Esophagus muscularis mucosa (tissue), 4 donors: ENCODE results near the gene PODXL2. TPM values are rescaled to one million over a fixed set of nuclear protein-coding genes. Genes with fewer than 3 reads are reported as not detected.
"Not testable (repeated sequence)": the region's sequence is repeated elsewhere in the genome, so short reads cannot be mapped to it uniquely, and the experiment has no call there.

Experiments used
- DNase-seq: peaks from one replicate; pipeline ENCODE4 v3.0.0-alpha.2; 2017; ENCODE audit errors: extremely low spot score
- H3K27ac ChIP-seq, 4 donors: fragments of 200-600 bp; sonication (generic); replicated peaks in 1 of 4; 1 replicate in 3 of 4; 2 replicates in 1 of 4; pipeline ENCODE4 v1.5.1; 2016 to 2019; ENCODE audit warnings: mild to moderate bottlenecking in 1 of 4
- H3K27me3 ChIP-seq, 4 donors: fragments of 200-600 bp; sonication (generic); one replicate each; pipeline versions ENCODE4 v1.5.1 to v1.6.0; 2016 to 2019
- H3K36me3 ChIP-seq, 4 donors: fragments of 200-600 bp; sonication (generic); one replicate each; pipeline ENCODE4 v1.5.1; 2016 to 2019
- H3K4me1 ChIP-seq, 4 donors: fragments of 200-600 bp; sonication (generic); one replicate each; pipeline ENCODE4 v1.5.1; 2016 to 2019
- H3K4me3 ChIP-seq, 4 donors: fragments of 200-600 bp; sonication (generic); 1 replicate in 2 of 4; 2 replicates in 2 of 4; pipeline ENCODE4 v1.5.1; 2016 to 2019; ENCODE audit warnings: mild to moderate bottlenecking in 4 of 4, moderate library complexity in 1 of 4
- H3K9me3 ChIP-seq, 4 donors: fragments of 200-600 bp; sonication (generic); 1 replicate in 3 of 4; 2 replicates in 1 of 4; pipeline ENCODE4 v1.5.1; 2016 to 2019
- EP300 ChIP-seq: sonication (generic); formaldehyde crosslinking; IDR thresholded peaks from one replicate; pipeline ENCODE4 v1.6.1; 2017; ENCODE audit warnings: antibody characterized with exemption
- POLR2A ChIP-seq: fragments of 450-650 bp; IDR thresholded peaks from one replicate; pipeline ENCODE4 v1.6.1; 2017; ENCODE audit warnings: antibody characterized with exemption, moderate library complexity, mild to moderate bottlenecking, low read depth
- POLR2AphosphoS5 ChIP-seq, 2 donors: sonication (generic); formaldehyde crosslinking; IDR thresholded peaks; one replicate each; pipeline ENCODE4 v1.6.1; 2017; ENCODE audit warnings: antibody characterized with exemption in 2 of 2
- WGBS: methylation state at CpG from one replicate; pipeline ENCODE4 v1.1.5; 2018; 5-methylcytosine and 5-hydroxymethylcytosine counted together
- intact Hi-C: fragments of 100-400 bp; cut with DNase I; formaldehyde crosslinking; loops from one replicate; pipeline ENCODE4 v1.15.1; 2023
- total RNA-seq, 4 donors: library from RNA; depleted of rRNA; stranded (reverse); fragments of >200 nt; gene quantifications; one replicate each; pipeline versions ENCODE4 v1.1.0 to v1.2.1, GENCODE V29; 2016
- TF ChIP-seq, protein P1 (sequence below), 3 experiments: fragments of 200-600 bp in 2 of 3; fragments of 450-650 bp in 1 of 3; sonication (generic) in 2 of 3; IDR thresholded peaks; one replicate each; pipeline ENCODE4 v1.5.1; 2017 to 2019; ENCODE audit warnings: antibody characterized with exemption in 3 of 3, mild to moderate bottlenecking in 2 of 3, moderate library complexity in 1 of 3

PODXL2 gene
- total RNA-seq, 4 donors from 2014 or later = 1.7 to 3.1 (median 2.5) TPM

DNA sequence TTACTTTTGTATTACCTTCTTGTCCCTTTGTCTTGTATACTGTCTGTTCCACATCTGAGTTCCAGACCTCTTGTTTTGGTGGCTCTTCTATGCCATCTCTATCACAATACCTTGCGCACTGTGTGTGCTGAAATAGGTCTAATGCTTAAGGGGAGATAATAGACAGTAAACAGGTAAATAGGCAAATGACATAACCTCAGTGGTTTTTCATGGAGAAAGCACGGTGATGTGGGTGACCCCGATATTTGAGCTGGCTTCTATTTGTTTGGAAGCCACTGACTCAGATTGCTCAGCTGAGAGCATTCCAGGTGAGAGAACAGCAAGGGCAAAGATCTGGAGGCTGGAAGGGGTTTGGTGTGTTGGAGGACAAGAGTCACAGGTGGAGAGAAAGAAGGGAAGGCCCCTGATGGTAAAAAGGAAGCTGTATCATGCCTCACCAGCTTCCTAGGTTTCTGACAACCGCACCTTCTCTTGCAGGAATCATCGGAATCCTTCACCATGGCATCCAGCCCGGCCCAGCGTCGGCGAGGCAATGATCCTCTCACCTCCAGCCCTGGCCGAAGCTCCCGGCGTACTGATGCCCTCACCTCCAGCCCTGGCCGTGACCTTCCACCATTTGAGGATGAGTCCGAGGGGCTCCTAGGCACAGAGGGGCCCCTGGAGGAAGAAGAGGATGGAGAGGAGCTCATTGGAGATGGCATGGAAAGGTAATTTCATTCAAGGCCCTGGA is 30.0 kb upstream of the PODXL2 start:
- Histone ChIP-seq H3K36me3 (peaks cover 0 to 4% (median 0%) of the 10 kb centered on the region in 4 donors), H3K4me1 (peaks cover 8 to 19% (median 16%) of the 10 kb centered on the region in 4 donors), H3K27me3 (no peaks in the 10 kb centered on the region), H3K4me3 (peak overlapping the region; percentile 63 to 66 (median 65)), H3K9me3 (no peaks in the 10 kb centered on the region), H3K27ac (peak overlapping the region; percentile 71 to 84 (median 73))
- intact Hi-C loops = no loop called here
- TF ChIP-seq POLR2A (no peak), POLR2AphosphoS5 (IDR thresholded peaks at IDR 0.05) (no peak), EP300 (no peak)
- TF ChIP-seq, protein P1, sequence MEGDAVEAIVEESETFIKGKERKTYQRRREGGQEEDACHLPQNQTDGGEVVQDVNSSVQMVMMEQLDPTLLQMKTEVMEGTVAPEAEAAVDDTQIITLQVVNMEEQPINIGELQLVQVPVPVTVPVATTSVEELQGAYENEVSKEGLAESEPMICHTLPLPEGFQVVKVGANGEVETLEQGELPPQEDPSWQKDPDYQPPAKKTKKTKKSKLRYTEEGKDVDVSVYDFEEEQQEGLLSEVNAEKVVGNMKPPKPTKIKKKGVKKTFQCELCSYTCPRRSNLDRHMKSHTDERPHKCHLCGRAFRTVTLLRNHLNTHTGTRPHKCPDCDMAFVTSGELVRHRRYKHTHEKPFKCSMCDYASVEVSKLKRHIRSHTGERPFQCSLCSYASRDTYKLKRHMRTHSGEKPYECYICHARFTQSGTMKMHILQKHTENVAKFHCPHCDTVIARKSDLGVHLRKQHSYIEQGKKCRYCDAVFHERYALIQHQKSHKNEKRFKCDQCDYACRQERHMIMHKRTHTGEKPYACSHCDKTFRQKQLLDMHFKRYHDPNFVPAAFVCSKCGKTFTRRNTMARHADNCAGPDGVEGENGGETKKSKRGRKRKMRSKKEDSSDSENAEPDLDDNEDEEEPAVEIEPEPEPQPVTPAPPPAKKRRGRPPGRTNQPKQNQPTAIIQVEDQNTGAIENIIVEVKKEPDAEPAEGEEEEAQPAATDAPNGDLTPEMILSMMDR (IDR thresholded peaks at IDR 0.05) = no peak
- DNase-seq = no peak
- 67% methylated on average over 14 of the region's 14 CpGs for WGBS

DNA sequence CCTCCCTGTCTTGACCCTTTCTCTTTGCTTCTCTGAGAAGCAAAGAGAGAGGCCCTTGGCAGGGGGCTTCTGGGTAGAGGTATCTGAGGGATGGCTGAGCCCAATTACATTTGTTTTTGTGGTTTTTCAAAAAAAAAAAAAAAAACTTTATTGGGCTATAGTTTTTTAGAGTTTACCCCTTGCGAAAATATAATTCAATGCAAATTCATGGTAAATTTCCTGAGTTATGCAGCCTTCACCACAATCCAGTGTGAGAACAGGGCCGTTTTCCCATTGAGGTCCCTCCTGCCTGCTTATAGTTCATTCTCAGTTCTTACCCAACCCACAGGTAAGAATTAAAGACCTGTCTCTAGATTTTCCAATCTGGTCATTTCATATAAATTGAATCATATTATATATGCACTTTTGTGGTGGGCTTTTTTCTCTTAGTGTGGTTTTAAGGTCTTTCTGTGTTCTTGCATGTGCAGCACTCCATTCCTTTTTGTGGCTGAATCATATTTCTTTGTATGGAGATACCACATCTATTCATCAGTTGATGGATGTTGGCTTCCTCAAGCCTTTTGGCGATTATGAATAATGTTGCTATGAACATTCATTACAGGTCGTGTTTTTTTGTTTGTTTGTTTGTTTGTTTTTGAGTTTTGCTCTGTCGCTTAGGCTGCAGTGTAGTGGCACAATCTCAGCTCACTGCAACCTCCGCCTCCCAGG is 28.1 kb upstream of the PODXL2 start:
- intact Hi-C loops = no loop called here
- Histone ChIP-seq H3K4me3 (no peak overlapping the region), H3K9me3 (no peaks in the 10 kb centered on the region), H3K27ac (no peak overlapping the region), H3K27me3 (no peaks in the 10 kb centered on the region), H3K36me3 (peaks cover 0 to 22% (median 10%) of the 10 kb centered on the region in 4 donors), H3K4me1 (peaks cover 8 to 19% (median 16%) of the 10 kb centered on the region in 4 donors)
- WGBS = 85% methylated on average over 6 of the region's 6 CpGs
- TF ChIP-seq, protein P1 (IDR thresholded peaks at IDR 0.05) = no peak
- no peak for TF ChIP-seq POLR2A
- no peak for TF ChIP-seq EP300
- TF ChIP-seq POLR2AphosphoS5 (IDR thresholded peaks at IDR 0.05) = no peak
- DNase-seq = no peak

DNA sequence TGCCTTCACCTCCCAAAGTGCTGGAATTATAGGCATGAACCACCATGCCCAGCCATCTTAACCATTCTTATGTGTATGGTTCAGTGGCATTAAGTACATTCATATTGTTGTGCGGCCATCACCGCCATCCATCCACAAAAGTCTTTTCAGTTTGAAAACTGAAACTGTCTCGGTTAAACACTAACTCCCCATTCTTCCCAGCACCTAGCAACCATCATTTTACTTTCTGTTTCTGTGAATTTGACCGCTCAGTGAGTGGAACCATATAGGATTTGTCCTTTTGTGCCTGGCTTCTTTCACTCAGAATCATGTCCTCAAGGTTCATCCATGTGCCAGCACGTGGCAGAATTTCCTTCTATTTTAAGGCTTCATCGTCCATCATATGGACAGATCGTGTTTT is 24.9 kb upstream of the PODXL2 start:
- H3K9me3 ChIP-seq = no peaks in the 10 kb centered on the region
- TF ChIP-seq POLR2A = no peak
- TF ChIP-seq, protein P1 (IDR thresholded peaks at IDR 0.05) = no peak
- no peak for TF ChIP-seq POLR2AphosphoS5 (IDR thresholded peaks at IDR 0.05)
- TF ChIP-seq EP300 = no peak
- no peak overlapping the region for H3K4me3 ChIP-seq
- intact Hi-C loops = no loop called here
- no peaks in the 10 kb centered on the region for H3K27me3 ChIP-seq
- peaks cover 8 to 53% (median 27%) of the 10 kb centered on the region in 4 donors for H3K36me3 ChIP-seq
- H3K4me1 ChIP-seq = peaks cover 0 to 4% (median 1%) of the 10 kb centered on the region in 4 donors
- 90% methylated on average over 7 of the region's 7 CpGs for WGBS
- DNase-seq = no peak
- H3K27ac ChIP-seq = no peak overlapping the region

DNA sequence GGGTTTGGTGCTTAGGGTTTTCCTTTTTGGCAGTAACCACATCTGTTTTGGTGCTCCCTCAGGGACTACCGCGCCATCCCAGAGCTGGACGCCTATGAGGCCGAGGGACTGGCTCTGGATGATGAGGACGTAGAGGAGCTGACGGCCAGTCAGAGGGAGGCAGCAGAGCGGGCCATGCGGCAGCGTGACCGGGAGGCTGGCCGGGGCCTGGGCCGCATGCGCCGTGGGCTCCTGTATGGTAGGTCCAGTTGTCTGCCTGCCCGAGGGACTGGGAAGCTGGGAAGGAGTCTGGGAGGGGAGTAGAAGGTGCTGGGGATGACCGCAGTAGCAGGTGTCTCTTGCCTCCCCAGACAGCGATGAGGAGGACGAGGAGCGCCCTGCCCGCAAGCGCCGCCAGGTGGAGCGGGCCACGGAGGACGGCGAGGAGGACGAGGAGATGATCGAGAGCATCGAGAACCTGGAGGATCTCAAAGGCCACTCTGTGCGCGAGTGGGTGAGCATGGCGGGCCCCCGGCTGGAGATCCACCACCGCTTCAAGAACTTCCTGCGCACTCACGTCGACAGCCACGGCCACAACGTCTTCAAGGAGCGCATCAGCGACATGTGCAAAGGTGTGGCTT is 24.3 kb upstream of the PODXL2 start:
- Histone ChIP-seq H3K36me3 (peaks cover 8 to 58% (median 27%) of the 10 kb centered on the region in 4 donors), H3K27ac (no peak overlapping the region)
- intact Hi-C loops = no loop called here

DNA sequence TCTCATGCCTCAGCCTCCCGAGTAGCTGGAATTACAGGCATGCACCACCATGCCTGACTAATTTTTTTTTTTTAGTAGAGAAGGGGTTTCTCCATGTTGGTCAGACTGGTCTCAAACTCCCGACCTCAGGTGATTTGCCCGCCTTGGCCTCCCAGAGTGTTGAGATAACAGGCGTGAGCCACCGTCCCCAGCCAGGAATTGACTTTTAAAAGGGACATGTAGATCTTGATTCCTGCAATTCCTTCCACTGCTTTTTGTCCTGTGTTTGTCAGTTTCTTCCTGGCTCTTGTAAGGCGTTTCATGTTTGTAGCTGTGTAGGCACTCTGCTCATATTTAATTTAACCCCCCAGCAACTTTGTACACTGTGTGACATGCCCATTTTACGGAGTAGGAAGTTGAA is 23.4 kb upstream of the PODXL2 start:
- WGBS = 93% methylated on average over 7 of the region's 7 CpGs

More for the DNA sequence above, 24.3 kb upstream of the PODXL2 start:
- H3K4me1 ChIP-seq = no peaks in the 10 kb centered on the region
- 94% methylated on average over 39 of the region's 41 CpGs for WGBS
- no peak for DNase-seq
- H3K9me3 ChIP-seq = no peaks in the 10 kb centered on the region
- TF ChIP-seq POLR2AphosphoS5 (IDR thresholded peaks at IDR 0.05) (no peak), EP300 (no peak), POLR2A (no peak)
- TF ChIP-seq, protein P1 (IDR thresholded peaks at IDR 0.05) = no peak
- no peaks in the 10 kb centered on the region for H3K27me3 ChIP-seq
- H3K4me3 ChIP-seq = no peak overlapping the region

More for the DNA sequence above, 23.4 kb upstream of the PODXL2 start:
- DNase-seq, H3K27ac ChIP-seq, H3K27me3 ChIP-seq, H3K4me1 ChIP-seq, H3K4me3 ChIP-seq, intact Hi-C loops, H3K9me3 ChIP-seq: not testable (repeated sequence)
- peaks cover 10 to 59% (median 27%) of the 10 kb centered on the region in 4 donors for H3K36me3 ChIP-seq
